ENCODE results near the gene NASP.

NASP gene, protein sequence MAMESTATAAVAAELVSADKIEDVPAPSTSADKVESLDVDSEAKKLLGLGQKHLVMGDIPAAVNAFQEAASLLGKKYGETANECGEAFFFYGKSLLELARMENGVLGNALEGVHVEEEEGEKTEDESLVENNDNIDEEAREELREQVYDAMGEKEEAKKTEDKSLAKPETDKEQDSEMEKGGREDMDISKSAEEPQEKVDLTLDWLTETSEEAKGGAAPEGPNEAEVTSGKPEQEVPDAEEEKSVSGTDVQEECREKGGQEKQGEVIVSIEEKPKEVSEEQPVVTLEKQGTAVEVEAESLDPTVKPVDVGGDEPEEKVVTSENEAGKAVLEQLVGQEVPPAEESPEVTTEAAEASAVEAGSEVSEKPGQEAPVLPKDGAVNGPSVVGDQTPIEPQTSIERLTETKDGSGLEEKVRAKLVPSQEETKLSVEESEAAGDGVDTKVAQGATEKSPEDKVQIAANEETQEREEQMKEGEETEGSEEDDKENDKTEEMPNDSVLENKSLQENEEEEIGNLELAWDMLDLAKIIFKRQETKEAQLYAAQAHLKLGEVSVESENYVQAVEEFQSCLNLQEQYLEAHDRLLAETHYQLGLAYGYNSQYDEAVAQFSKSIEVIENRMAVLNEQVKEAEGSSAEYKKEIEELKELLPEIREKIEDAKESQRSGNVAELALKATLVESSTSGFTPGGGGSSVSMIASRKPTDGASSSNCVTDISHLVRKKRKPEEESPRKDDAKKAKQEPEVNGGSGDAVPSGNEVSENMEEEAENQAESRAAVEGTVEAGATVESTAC

DNA sequence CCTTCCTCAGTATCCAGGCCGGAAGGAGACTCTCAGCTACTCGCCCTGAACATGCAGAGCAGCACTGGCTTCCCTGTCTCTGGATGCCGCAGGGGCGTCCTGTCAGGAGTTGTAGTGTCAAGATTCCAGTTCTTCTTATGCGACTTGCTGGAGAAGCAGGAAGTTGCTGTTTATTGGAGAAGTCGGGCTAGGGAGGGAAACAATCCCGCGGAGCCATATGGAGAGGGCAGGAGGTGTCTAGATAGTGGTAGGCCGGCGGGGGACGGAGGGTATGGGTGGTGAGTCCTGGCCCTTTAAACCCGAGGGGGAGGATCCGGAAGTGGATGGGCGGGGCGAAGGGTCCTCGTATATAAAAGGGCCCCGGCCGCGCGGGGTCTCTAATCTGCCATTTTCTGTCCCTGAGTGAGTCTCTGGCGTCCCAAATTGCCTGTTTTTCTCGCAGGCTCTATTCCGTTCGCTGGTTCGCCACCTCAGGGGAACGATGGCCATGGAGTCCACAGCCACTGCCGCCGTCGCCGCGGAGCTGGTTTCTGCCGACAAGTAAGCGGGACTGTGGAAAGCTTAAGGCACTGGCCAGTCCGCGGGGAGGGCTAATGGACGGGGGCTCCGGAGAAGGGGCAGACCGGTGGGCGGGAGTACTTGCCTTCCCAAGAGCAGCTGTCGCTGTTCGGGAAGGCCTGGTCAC is at the start of gene NASP:
Gene NASP, plus strand, starts transcription at position 376 of the 685 bp plus-strand sequence. Its CDS starts 106 bp downstream, at position 482.
- no peaks in the 10 kb centered on the region for H3K9me3 ChIP-seq (ENCODE audit: control insufficient read depth in 2 of 2, low read length in 2 of 2)
- no peaks in the 10 kb centered on the region for H3K36me3 ChIP-seq (ENCODE audit: control insufficient read depth in 2 of 2, insufficient read depth in 2 of 2, low read length in 2 of 2)
- H3K9ac ChIP-seq (ENCODE audit: low read depth in 1 of 2, low read length in 2 of 2) = peak within 1 kb of the TSS; percentile 86 to 94
- H3K4me3 ChIP-seq (ENCODE audit: low read length in 2 of 2) = peak within 1 kb of the TSS; percentile 97 to 99
- peak within 1 kb of the TSS; percentile 94 to 98 for H3K27ac ChIP-seq (ENCODE audit: low read depth in 2 of 2, low read length in 2 of 2)
- H3K27me3 ChIP-seq (ENCODE audit: control insufficient read depth in 2 of 2, insufficient read depth in 2 of 2, low read length in 2 of 2) = no peaks in the 10 kb centered on the region
- H3K4me1 ChIP-seq (ENCODE audit: control insufficient read depth in 2 of 2, insufficient read depth in 2 of 2, low read length in 2 of 2) = peaks cover 20% of the 10 kb centered on the region in 2 donors

DNA sequence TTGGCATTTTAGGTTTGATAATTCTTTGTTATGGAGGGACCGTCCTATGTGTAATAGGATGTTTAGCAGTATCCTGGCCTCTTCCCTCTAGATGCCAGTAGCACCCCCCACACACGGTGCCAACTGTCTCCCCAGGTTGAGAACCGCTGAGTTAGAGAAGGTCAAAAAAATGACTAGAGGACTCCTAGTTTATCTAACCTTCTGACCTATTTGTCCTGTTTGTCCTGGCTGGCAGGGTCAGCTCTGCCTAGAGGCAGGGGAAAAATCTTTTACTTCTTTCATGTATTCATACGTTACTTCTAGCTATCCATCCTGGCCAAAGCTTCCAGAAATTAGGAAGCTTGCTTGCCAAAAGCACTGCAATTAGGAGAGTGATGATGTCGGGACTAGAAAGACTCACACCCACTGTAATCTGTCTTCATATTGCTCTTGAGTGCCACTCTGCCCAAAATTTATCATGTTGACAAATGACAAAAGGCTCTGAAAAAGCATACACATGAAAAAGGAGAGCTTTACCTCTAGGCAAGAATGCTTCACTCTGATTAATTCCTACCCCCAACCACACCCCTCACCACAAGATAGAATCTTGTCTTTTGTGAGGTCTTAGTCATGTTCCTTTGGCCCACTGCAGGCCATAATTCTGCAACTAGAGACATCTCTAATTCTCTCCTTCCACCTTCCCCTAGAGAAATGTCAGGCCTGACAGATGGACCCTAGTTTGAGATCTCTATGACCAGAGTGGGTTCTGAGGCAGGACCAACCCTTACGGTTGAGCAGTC is 47.7 kb upstream of the NASP start:
- Histone ChIP-seq H3K27ac (ENCODE audit: low read depth in 2 of 2, low read length in 2 of 2) (no peak overlapping the region), H3K4me3 (ENCODE audit: low read length in 2 of 2) (no peak overlapping the region), H3K36me3 (ENCODE audit: control insufficient read depth in 2 of 2, insufficient read depth in 2 of 2, low read length in 2 of 2) (no peaks in the 10 kb centered on the region), H3K27me3 (ENCODE audit: control insufficient read depth in 2 of 2, insufficient read depth in 2 of 2, low read length in 2 of 2) (no peaks in the 10 kb centered on the region), H3K9me3 (ENCODE audit: control insufficient read depth in 2 of 2, low read length in 2 of 2) (no peaks in the 10 kb centered on the region), H3K9ac (ENCODE audit: low read depth in 1 of 2, low read length in 2 of 2) (no peak overlapping the region), H3K4me1 (ENCODE audit: control insufficient read depth in 2 of 2, insufficient read depth in 2 of 2, low read length in 2 of 2) (no peaks in the 10 kb centered on the region)

DNA sequence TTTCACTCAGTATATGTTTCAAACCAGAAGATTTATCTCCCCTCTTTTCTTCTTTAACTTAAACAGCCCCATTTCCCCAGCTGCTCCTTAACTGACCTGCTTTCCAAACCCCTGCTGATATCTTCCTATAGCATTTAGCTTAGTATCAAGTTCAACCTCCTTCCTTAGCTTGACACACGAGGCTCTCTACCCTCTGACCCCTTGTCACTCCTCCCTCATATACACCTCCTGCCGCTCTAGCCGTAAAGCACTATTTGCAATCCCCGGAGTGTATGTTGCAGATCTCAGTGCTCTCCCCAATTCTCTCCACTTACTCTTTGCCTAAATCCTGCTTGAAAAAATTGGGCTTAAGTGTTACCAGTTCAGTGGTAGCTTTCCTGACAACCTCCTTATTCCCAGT is 47.0 kb upstream of the NASP start:
- H3K9me3 ChIP-seq (ENCODE audit: control insufficient read depth in 2 of 2, low read length in 2 of 2) = no peaks in the 10 kb centered on the region
- no peak overlapping the region for H3K4me3 ChIP-seq (ENCODE audit: low read length in 2 of 2)
- no peak overlapping the region for H3K9ac ChIP-seq (ENCODE audit: low read depth in 1 of 2, low read length in 2 of 2)
- H3K27ac ChIP-seq (ENCODE audit: low read depth in 2 of 2, low read length in 2 of 2) = no peak overlapping the region
- no peaks in the 10 kb centered on the region for H3K4me1 ChIP-seq (ENCODE audit: control insufficient read depth in 2 of 2, insufficient read depth in 2 of 2, low read length in 2 of 2)
- no peaks in the 10 kb centered on the region for H3K36me3 ChIP-seq (ENCODE audit: control insufficient read depth in 2 of 2, insufficient read depth in 2 of 2, low read length in 2 of 2)
- H3K27me3 ChIP-seq (ENCODE audit: control insufficient read depth in 2 of 2, insufficient read depth in 2 of 2, low read length in 2 of 2) = no peaks in the 10 kb centered on the region

DNA sequence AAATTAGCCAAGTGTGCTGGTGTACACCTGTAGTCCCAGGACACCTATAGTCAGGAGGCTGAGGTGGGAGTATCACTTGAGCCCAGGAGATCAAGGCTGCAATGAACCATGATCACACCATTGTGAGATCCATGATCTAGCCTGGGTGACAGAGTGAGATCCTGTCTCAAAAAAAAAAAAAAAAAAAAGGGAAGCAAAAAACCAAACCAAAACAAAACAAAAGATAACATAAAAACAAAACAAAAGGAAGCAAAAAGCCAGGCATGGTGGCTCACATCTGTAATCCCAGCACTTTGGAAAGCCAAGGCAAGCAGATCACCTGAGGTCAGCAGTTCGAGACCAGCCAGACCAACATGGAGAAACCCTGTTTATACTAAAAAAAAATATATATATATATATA is 42.6 kb upstream of the NASP start:
- Histone ChIP-seq H3K4me1 (ENCODE audit: control insufficient read depth in 2 of 2, insufficient read depth in 2 of 2, low read length in 2 of 2) (peaks cover 0 to 7% of the 10 kb centered on the region in 2 donors), H3K27ac (ENCODE audit: low read depth in 2 of 2, low read length in 2 of 2) (no peak overlapping the region), H3K36me3 (ENCODE audit: control insufficient read depth in 2 of 2, insufficient read depth in 2 of 2, low read length in 2 of 2) (no peaks in the 10 kb centered on the region), H3K4me3 (ENCODE audit: low read length in 2 of 2) (no peak overlapping the region), H3K9me3 (ENCODE audit: control insufficient read depth in 2 of 2, low read length in 2 of 2) (no peaks in the 10 kb centered on the region), H3K27me3 (ENCODE audit: control insufficient read depth in 2 of 2, insufficient read depth in 2 of 2, low read length in 2 of 2) (no peaks in the 10 kb centered on the region), H3K9ac (ENCODE audit: low read depth in 1 of 2, low read length in 2 of 2) (no peak overlapping the region)

DNA sequence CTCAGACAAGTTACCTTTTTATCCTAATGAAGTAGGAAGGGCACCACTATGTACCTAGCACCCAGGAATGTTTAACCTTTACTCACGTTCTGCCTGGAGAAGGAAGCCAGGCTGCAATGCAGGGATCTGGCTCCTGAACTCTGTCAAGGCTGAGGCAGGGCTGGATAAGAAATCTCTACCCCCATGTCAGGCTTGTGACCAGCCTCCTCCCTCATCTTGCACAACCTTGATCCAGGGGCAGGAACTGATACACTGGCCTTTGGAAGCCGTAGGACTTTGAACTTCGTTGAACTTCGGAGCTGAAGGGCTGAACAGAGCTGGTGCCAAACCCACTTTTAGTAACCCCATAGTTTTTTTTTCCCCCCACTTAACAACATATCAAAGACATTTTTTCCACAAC is 41.2 kb upstream of the NASP start:
- H3K9ac ChIP-seq (ENCODE audit: low read depth in 1 of 2, low read length in 2 of 2) = no peak overlapping the region
- no peaks in the 10 kb centered on the region for H3K27me3 ChIP-seq (ENCODE audit: control insufficient read depth in 2 of 2, insufficient read depth in 2 of 2, low read length in 2 of 2)
- no peak overlapping the region for H3K4me3 ChIP-seq (ENCODE audit: low read length in 2 of 2)
- no peaks in the 10 kb centered on the region for H3K9me3 ChIP-seq (ENCODE audit: control insufficient read depth in 2 of 2, low read length in 2 of 2)
- H3K27ac ChIP-seq (ENCODE audit: low read depth in 2 of 2, low read length in 2 of 2) = peak overlapping the region; percentile 1 to 25
- H3K4me1 ChIP-seq (ENCODE audit: control insufficient read depth in 2 of 2, insufficient read depth in 2 of 2, low read length in 2 of 2) = peaks cover 0 to 7% of the 10 kb centered on the region in 2 donors
- no peaks in the 10 kb centered on the region for H3K36me3 ChIP-seq (ENCODE audit: control insufficient read depth in 2 of 2, insufficient read depth in 2 of 2, low read length in 2 of 2)

DNA sequence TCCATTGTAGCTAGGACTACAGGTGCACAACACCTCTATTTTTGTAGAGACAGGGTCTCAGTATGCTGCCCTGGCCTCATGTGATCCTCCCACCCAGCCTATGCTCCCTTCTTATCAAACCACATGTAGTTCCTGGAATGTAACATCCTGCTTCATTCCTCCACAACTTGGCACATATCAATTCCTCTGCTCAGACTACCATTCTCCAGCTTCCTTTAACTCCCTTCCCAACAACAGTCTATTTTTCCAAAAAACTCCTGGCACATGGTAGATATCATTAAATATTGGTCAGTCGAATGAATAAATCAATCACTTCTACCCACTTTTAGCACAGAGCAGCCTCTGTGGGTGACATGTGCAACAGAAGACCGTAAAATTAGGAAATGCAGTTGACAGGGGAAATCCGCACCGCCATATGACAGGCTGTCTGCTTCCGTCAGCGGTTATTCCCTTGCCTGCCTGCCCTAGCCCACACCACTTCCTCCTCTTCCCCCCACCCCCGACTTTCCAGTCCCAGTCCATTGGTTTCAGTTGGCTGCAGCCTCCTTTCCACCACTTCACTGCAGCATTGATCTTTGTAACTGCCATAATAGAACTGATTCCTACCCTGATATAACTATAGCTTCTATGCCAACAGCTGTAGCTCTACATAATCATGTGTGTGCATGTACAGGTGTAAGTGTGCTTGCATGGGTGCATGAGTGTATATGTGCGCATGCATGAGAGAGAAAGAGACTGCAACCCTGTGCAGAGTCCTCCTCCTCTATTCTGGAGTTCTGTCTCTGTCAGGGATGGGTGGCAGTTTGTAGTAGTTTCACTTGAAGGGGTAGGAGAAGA is 40.0 kb upstream of the NASP start:
- Histone ChIP-seq H3K4me3 (ENCODE audit: low read length in 2 of 2) (peak overlapping the region in 1 of 2 donors; percentile 45), H3K9ac (ENCODE audit: low read depth in 1 of 2, low read length in 2 of 2) (no peak overlapping the region), H3K27me3 (ENCODE audit: control insufficient read depth in 2 of 2, insufficient read depth in 2 of 2, low read length in 2 of 2) (no peaks in the 10 kb centered on the region), H3K27ac (ENCODE audit: low read depth in 2 of 2, low read length in 2 of 2) (peak overlapping the region; percentile 5 to 52), H3K9me3 (ENCODE audit: control insufficient read depth in 2 of 2, low read length in 2 of 2) (no peaks in the 10 kb centered on the region), H3K4me1 (ENCODE audit: control insufficient read depth in 2 of 2, insufficient read depth in 2 of 2, low read length in 2 of 2) (peaks cover 0 to 7% of the 10 kb centered on the region in 2 donors), H3K36me3 (ENCODE audit: control insufficient read depth in 2 of 2, insufficient read depth in 2 of 2, low read length in 2 of 2) (no peaks in the 10 kb centered on the region)

DNA sequence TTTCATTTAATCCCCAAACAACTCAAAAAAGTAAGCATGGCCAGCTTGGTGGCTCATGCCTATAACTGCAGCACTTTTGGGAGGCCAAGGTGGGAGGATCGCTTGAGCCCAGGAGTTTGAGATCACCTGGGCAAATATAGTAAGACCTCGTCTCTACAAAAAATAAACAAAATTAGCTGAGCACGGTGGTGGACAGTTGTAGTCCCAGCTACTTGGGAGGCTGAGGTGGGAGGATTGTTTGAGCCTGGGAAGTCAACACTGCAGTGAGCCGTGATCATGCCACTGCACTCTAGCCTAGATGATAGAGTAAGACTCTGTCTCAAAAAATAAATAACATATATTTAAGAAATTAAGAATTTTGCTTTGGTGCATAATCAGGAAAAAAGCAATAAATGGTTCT is 39.3 kb upstream of the NASP start:
- Histone ChIP-seq H3K4me3 (ENCODE audit: low read length in 2 of 2) (no peak overlapping the region), H3K27me3 (ENCODE audit: control insufficient read depth in 2 of 2, insufficient read depth in 2 of 2, low read length in 2 of 2) (no peaks in the 10 kb centered on the region), H3K9ac (ENCODE audit: low read depth in 1 of 2, low read length in 2 of 2) (no peak overlapping the region), H3K27ac (ENCODE audit: low read depth in 2 of 2, low read length in 2 of 2) (no peak overlapping the region), H3K36me3 (ENCODE audit: control insufficient read depth in 2 of 2, insufficient read depth in 2 of 2, low read length in 2 of 2) (no peaks in the 10 kb centered on the region), H3K4me1 (ENCODE audit: control insufficient read depth in 2 of 2, insufficient read depth in 2 of 2, low read length in 2 of 2) (peaks cover 0 to 7% of the 10 kb centered on the region in 2 donors), H3K9me3 (ENCODE audit: control insufficient read depth in 2 of 2, low read length in 2 of 2) (no peaks in the 10 kb centered on the region)

DNA sequence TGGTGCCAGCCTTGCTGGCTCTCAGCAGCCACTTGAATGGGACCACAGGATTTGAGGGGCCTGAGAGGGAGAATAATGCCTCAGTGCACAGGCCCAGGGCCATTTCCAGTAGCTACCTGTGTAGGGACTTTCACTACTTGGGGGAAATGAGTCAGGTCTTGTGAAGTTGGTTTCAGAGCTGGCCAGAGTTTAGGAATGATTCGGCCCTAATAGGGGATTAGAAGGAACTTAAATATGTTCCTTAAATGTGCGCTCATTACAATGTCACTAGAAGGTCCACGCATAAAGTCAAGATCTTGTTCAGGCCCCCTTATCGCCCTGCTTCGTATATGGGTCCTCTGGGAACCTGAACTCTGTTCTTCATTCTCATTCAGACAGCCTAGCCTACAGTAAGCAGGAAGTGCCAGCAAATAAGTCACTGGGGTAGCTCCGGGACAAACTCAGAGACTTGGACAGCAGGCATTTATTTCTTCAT is 38.8 kb upstream of the NASP start:
- H3K27ac ChIP-seq (ENCODE audit: low read depth in 2 of 2, low read length in 2 of 2) = no peak overlapping the region
- no peak overlapping the region for H3K9ac ChIP-seq (ENCODE audit: low read depth in 1 of 2, low read length in 2 of 2)
- peaks cover 0 to 7% of the 10 kb centered on the region in 2 donors for H3K4me1 ChIP-seq (ENCODE audit: control insufficient read depth in 2 of 2, insufficient read depth in 2 of 2, low read length in 2 of 2)
- H3K4me3 ChIP-seq (ENCODE audit: low read length in 2 of 2) = no peak overlapping the region
- H3K9me3 ChIP-seq (ENCODE audit: control insufficient read depth in 2 of 2, low read length in 2 of 2) = no peaks in the 10 kb centered on the region
- H3K27me3 ChIP-seq (ENCODE audit: control insufficient read depth in 2 of 2, insufficient read depth in 2 of 2, low read length in 2 of 2) = no peaks in the 10 kb centered on the region
- no peaks in the 10 kb centered on the region for H3K36me3 ChIP-seq (ENCODE audit: control insufficient read depth in 2 of 2, insufficient read depth in 2 of 2, low read length in 2 of 2)

Data from mucosa of rectum (tissue), 2 donors.